ENCODE measurements around the gene MYO1A. TPM values are rescaled to one million over a fixed set of nuclear protein-coding genes. Genes with fewer than 3 reads are reported as not detected.
A peak's percentile ranks its signal among the peaks of the same experiment; 100 is the strongest.

Gene MYO1A
- total RNA-seq, 1 experiment from 2014 or later = 0.26 TPM

- Histone ChIP-seq H3K9me3 (ENCODE audit: control insufficient read depth, low read depth, low read length) (no peaks in the 10 kb centered on the region), H2AFZ (ENCODE audit: low read length) (no peak overlapping the region), H2BK15ac (ENCODE audit: low read depth, low read length) (no peak overlapping the region), H2AK5ac (ENCODE audit: insufficient read length, low read length) (no peak overlapping the region), H3K4me1 (ENCODE audit: insufficient read depth, low read length) (no peaks in the 10 kb centered on the region), H3K79me2 (ENCODE audit: insufficient read depth, low read length) (no peaks in the 10 kb centered on the region), H3T11ph (ENCODE audit: low read length) (no peak overlapping the region), H3K23ac (ENCODE audit: insufficient read length, low read depth, low read length) (no peak overlapping the region), H3K4me2 (ENCODE audit: insufficient read depth, insufficient read length, low read length) (no peak overlapping the region), H3K14ac (ENCODE audit: insufficient read depth, low read length) (no peak overlapping the region), H3K9ac (ENCODE audit: extremely low read depth, insufficient read length, low read length) (no peak overlapping the region), H3K27me3 (ENCODE audit: insufficient read depth, low read length) (no peaks in the 10 kb centered on the region), H2BK12ac (ENCODE audit: insufficient read length, low read depth, low read length) (no peak overlapping the region), H3K79me1 (ENCODE audit: insufficient read depth, low read depth, low read length, poor library complexity, severe bottlenecking) (no peaks in the 10 kb centered on the region), H4K5ac (ENCODE audit: insufficient read length, low read depth, low read length) (no peak overlapping the region), H2BK120ac (ENCODE audit: low read depth, low read length, poor library complexity, severe bottlenecking) (no peak overlapping the region), H3K4ac (ENCODE audit: low read depth, low read length) (no peak overlapping the region), H2BK5ac (ENCODE audit: insufficient read length, low read length) (no peak overlapping the region), H2BK20ac (ENCODE audit: low read depth, low read length, poor library complexity, severe bottlenecking) (no peak overlapping the region), H3K23me2 (ENCODE audit: insufficient read length, low read depth, low read length, poor library complexity, severe bottlenecking) (no peaks in the 10 kb centered on the region), H3K27ac (ENCODE audit: insufficient read length, low read depth, low read length) (no peak overlapping the region), H3K56ac (ENCODE audit: insufficient read length, low read depth, low read length) (no peak overlapping the region), H4K20me1 (ENCODE audit: control insufficient read depth, insufficient read depth, insufficient read length) (no peaks in the 10 kb centered on the region), H3K18ac (ENCODE audit: insufficient read length, low read depth, low read length) (no peak overlapping the region), H4K91ac (ENCODE audit: insufficient read length, low read depth, low read length) (no peak overlapping the region), H4K8ac (replicated peaks; ENCODE audit: insufficient read length, low read depth, low read length) (no peak overlapping the region)
- H3K9me3 Mint-ChIP-seq = peaks cover 0 to 2% of the 10 kb centered on the region in 2 experiments; a peak in 1 of 5 replicates
- peak overlapping the region in 2 of 3 experiments; percentile 76 to 79; a peak in 4 of 7 replicates for H3K27ac Mint-ChIP-seq
- H3K27me3 Mint-ChIP-seq (ENCODE audit: low read depth) = no peaks in the 10 kb centered on the region
- TF ChIP-seq CTCF (conservative IDR thresholded peaks at IDR 0.05) = peak; percentile 90
- no CpG with 5 or more reads among the region's 3 CpGs for WGBS (ENCODE audit: extremely low coverage, insufficient read length, low lambda C conversion rate)
- H3K4me1 Mint-ChIP-seq = peaks cover 4 to 6% of the 10 kb centered on the region in 2 experiments; a peak in 3 of 4 replicates
- H3K36me3 Mint-ChIP-seq (ENCODE audit: insufficient read depth in 1 of 3, low read depth in 3 of 3) = peaks cover 25 to 72% (median 64%) of the 10 kb centered on the region in 3 experiments; a peak in 6 of 7 replicates
- no peak overlapping the region for H3K4me3 Mint-ChIP-seq
- DNase-seq = peak; percentile 78
Observed at GRCh38 chr12:57069523-57069922, 19.6 kb upstream of the MYO1A start.

All from H9 (cell line).